Omental fat pad (tissue), 4 donors: ENCODE measurements around the gene PCA3. TPM values are rescaled to one million over a fixed set of nuclear protein-coding genes. Genes with fewer than 3 reads are reported as not detected.

Experiments
- ATAC-seq: fragments of 150-250 bp; one replicate; pipeline ENCODE4 v1.9.1; 2016; ENCODE audit warnings: mild to moderate bottlenecking, moderate library complexity; ENCODE audit not compliant: low FRiP score
- DNase-seq: peaks from one replicate; pipeline ENCODE4 v3.0.0-alpha.2; 2019; ENCODE audit warnings: low spot score
- CTCF ChIP-seq, 3 donors: fragments of 450-650 bp; IDR thresholded peaks; one replicate each; pipeline ENCODE4 v1.5.1; 2016 to 2017; ENCODE audit warnings: antibody characterized with exemption in 3 of 3, mild to moderate bottlenecking in 3 of 3, moderate library complexity in 2 of 3
- total RNA-seq, 4 donors: library from RNA; depleted of rRNA; stranded (reverse); fragments of >200 nt; gene quantifications; one replicate each; pipeline ENCODE4 v1.1.0, GENCODE V29; 2016

The PCA3 gene
- total RNA-seq, 4 donors from 2014 or later: 0.84 TPM; not detected in 3

DNA sequence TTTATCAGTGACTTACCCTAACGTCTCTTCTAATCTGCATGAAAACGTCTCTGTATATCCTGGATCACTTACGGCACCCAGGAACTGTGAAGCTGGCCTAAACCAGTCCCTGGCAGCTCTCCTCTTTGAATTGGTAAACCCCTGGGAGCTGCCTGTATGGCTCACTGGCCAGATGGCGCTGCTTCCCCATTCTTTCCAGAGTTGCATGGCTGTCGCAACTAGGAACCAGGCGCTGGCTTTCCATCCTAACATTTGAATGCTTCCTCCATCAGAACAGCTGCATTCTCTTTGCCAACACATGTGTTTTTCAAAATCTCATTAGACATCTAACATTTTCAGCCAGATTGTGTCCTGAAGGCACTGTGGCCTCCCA lies 8.0 kb upstream of the PCA3 start:
- TF ChIP-seq CTCF (IDR thresholded peaks at IDR 0.05): no peak
- no peak for ATAC-seq
- DNase-seq: no peak

DNA sequence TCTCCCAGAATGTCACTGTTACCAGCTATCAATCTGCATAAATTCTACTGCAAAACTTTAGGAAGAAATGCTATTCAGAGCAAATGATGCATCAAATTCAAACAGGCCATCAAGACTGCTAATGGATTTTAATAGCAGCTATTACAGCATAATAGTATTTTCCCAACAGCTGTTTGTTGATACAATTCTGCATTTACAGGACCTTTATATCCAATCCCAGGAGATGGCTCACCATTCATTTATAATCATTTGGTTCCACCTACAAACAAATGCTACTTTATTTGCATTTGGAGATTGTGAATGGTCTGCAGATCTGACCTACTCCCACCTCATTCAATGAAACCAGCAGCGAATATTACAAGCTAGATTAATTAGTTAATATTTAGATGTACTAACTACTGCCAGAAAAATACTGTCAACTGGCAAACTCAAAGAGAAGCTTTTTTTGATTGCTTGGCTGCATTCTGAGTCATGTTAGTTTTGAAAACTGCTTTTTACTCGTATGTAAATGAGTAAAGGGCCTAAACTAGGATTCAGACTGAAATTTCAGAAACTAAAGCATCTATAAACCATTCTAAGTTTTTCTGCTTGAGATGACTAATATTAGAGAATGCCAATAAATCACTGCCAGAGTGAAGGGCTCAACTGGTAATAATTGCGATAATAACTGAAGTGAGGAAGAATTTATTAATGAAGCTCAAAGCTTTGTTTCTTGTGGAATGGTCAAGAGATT lies 7.1 kb upstream of the PCA3 start:
- DNase-seq (no peak), ATAC-seq (no peak)
- no peak for TF ChIP-seq CTCF (IDR thresholded peaks at IDR 0.05)

DNA sequence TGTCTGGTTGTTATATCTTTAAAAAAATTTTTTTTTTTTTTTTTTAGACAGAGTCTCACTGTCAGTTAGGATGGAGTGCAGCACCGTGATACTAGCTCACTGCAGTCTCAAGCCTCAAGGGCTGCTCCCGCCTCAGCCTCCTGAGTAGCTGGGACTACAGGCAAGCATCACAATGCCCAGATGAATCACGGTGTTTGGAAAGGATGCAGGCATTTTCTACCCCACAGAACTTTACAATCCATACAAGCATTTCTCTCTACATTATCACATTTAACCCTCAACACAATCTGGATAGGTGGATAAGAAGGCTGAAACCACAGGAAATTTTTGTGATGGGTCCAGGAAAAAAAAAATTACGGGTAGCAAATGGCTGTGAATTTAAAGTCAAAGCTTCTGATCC lies 5.8 kb upstream of the PCA3 start:
- no peak for ATAC-seq
- TF ChIP-seq CTCF (IDR thresholded peaks at IDR 0.05): no peak

GRCh38 chr9:76759732-76760131 lies 4.5 kb upstream of the PCA3 start:
- DNase-seq (no peak), ATAC-seq (no peak)
- no peak for TF ChIP-seq CTCF (IDR thresholded peaks at IDR 0.05)

More for the DNA sequence above, 5.8 kb upstream of the PCA3 start:
- DNase-seq: no peak

DNA sequence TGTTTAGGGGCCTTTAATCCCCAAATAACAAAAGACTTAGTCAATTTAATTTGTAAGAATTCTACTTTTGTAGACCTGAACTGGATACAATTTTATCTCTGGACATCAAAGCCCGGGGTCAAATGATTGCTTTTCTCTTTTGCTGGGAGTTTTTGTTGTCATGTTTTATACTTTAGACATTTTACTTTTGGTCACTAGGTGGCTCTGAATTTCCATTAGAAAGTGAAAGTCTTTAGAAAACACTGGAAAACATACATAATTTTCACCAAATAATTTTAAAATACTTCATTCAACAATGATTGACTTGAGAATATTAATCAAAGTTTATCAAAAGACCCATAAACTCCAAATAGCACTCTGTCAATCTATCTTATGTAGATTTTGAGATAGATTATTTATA lies 2.8 kb upstream of the PCA3 start:
- ATAC-seq (no peak), DNase-seq (no peak)
- no peak for TF ChIP-seq CTCF (IDR thresholded peaks at IDR 0.05)

- DNase-seq (no peak), ATAC-seq (no peak)
Measured at GRCh38 chr9:76766126-76766525, 1.9 kb downstream of the PCA3 start.

More at GRCh38 chr9:76766126-76766525, 1.9 kb downstream of the PCA3 start:
- TF ChIP-seq CTCF (IDR thresholded peaks at IDR 0.05): no peak
